HG02870 (cell line): ENCODE measurements around the gene LRMDA.

ENCODE experiments used
- ATAC-seq: cut with Tn5 transposase; IDR thresholded peaks from one replicate; pipeline ENCODE4 v1.9.1; 2021; ENCODE audit warnings: mild to moderate bottlenecking, moderate library complexity; ENCODE audit not compliant: unreplicated experiment

Gene LRMDA

GRCh38 chr10:75967491-75967890 is 536.1 kb downstream of the LRMDA start:
- ATAC-seq, result no peak

GRCh38 chr10:75969031-75969430 is 537.6 kb downstream of the LRMDA start:
- ATAC-seq, result no peak

GRCh38 chr10:75971402-75972211 is 540.2 kb downstream of the LRMDA start:
- no peak for ATAC-seq

GRCh38 chr10:75972491-75973276 is 541.3 kb downstream of the LRMDA start:
- no peak for ATAC-seq

- no peak for ATAC-seq
Observed at GRCh38 chr10:75974080-75974479, 542.7 kb downstream of the LRMDA start.

GRCh38 chr10:75976681-75977080 is 545.3 kb downstream of the LRMDA start:
- ATAC-seq, result no peak

- no peak for ATAC-seq
Observed at GRCh38 chr10:75977139-75977538, 545.7 kb downstream of the LRMDA start.

GRCh38 chr10:75978213-75978612 is 546.8 kb downstream of the LRMDA start:
- ATAC-seq, result no peak

- no peak for ATAC-seq
Observed at GRCh38 chr10:75980419-75981002, 549.1 kb downstream of the LRMDA start.

- ATAC-seq, result no peak
Observed at GRCh38 chr10:75982611-75983369, 551.4 kb downstream of the LRMDA start.

- ATAC-seq, result no peak
Observed at GRCh38 chr10:75984067-75984466, 552.6 kb downstream of the LRMDA start.

- ATAC-seq, result no peak
Observed at GRCh38 chr10:75987616-75988015, 556.2 kb downstream of the LRMDA start.

GRCh38 chr10:75994357-75995040 is 563.1 kb downstream of the LRMDA start:
- no peak for ATAC-seq

GRCh38 chr10:75995041-75995430 is 563.6 kb downstream of the LRMDA start:
- no peak for ATAC-seq

GRCh38 chr10:75995720-75996119 is 564.3 kb downstream of the LRMDA start:
- ATAC-seq, result no peak

GRCh38 chr10:75999001-75999400 is 567.6 kb downstream of the LRMDA start:
- ATAC-seq, result no peak

GRCh38 chr10:75999515-76000209 is 568.2 kb downstream of the LRMDA start:
- no peak for ATAC-seq

- ATAC-seq, result no peak
Observed at GRCh38 chr10:76000550-76000949, 569.1 kb downstream of the LRMDA start.

- ATAC-seq, result no peak
Observed at GRCh38 chr10:76001019-76001418, 569.6 kb downstream of the LRMDA start.

- no peak for ATAC-seq
Observed at GRCh38 chr10:76001461-76001860, 570.0 kb downstream of the LRMDA start.
